AG04450 (cell line): ENCODE results near the gene ZNF385A. TPM values are rescaled to one million over a fixed set of nuclear protein-coding genes. Genes with fewer than 3 reads are reported as not detected.

ENCODE experiments used
- CTCF ChIA-PET: fragments of 300-600, 350-600 bp; formaldehyde crosslinking; extraction: SDS; loops from one replicate; lab custom pipeline; 2022; ENCODE audit warnings: antibody characterized with exemption, inconsistent platforms; lab: Charles Lee
- POLR2A ChIA-PET: fragments of 350-600 bp; formaldehyde crosslinking; extraction: SDS; loops from one replicate; lab custom pipeline; 2021; ENCODE audit warnings: antibody characterized with exemption, inconsistent platforms; lab: Yijun Ruan, JAX
- DNase-seq: peaks from one replicate; pipeline ENCODE4 v3.0.0-alpha.2; 2011; ENCODE audit warnings: low read depth, low spot score
- H3K27ac ChIP-seq: one replicate; pipeline ENCODE4 v1.5.1; 2012; ENCODE audit warnings: low read depth, low read length, control low read depth
- H3K27me3 ChIP-seq: one replicate; pipeline ENCODE4 v1.6.0; 2012; ENCODE audit warnings: low read length; ENCODE audit not compliant: control insufficient read depth, insufficient read depth
- H3K4me3 ChIP-seq: 2 replicates; pipeline ENCODE4 v1.5.1; 2011; ENCODE audit warnings: mild to moderate bottlenecking, low read depth, low read length, control low read depth
- H3K9me3 ChIP-seq: 2 replicates; pipeline ENCODE4 v1.5.1; 2012; ENCODE audit warnings: low read length; ENCODE audit not compliant: control insufficient read depth, insufficient read depth
- CTCF ChIP-seq: IDR thresholded peaks from 2 replicates; pipeline ENCODE4 v1.5.1; 2011; ENCODE audit warnings: low read depth, low read length, control low read depth, inconsistent platforms
- polyA plus RNA-seq: library from polyadenylated mRNA; depleted of rRNA; stranded (reverse); fragments of >200 nt; gene quantifications from 2 replicates; pipeline ENCODE4 v1.2.3, GENCODE V29; 2011

ZNF385A gene
- polyA plus RNA-seq, 1 experiment: 1.5 TPM

DNA sequence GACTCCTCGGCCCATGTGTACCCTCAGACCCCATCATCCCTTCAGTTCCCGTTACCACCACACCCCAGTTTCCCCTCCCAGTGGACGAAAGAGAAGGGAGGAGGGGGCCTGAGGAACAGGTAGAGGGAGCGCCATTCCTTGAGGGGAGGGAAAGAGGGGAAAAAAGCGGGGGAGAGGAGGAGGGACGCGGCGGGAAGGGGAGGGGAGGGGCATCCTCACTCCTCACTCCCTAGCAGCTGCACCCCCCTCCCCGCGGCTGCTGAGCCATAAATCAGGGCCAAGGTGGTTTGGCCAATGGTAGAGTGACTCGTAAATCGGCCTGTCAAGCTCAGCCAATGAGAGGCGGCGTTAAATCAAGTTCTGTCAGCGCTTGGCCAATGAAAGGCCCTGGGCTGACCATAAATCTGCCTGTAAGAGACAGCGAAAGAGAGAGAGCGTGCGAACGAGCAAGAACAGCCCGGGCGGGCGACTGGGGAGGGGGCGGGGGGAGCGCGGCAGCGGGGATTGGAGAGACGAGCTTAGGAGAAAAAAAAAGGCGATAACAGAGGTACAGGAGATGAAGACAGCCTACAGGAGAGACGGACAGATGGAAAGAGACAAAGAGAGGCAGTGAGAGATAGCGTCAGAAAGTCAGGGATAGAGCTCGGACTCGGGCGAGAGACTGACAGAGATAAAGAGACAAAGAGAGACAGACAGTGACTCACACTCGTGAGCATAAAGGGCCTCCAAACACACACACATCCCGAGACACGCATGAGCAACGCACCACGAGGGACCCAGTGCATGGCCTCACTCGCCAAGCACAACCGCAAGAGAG, 25.4 kb downstream of the ZNF385A start:
- no peak for TF ChIP-seq CTCF
- Histone ChIP-seq H3K27me3 (no peaks in the 10 kb centered on the region), H3K9me3 (no peaks in the 10 kb centered on the region), H3K27ac (peak overlapping the region; percentile 97), H3K4me3 (peak overlapping the region; percentile 65)
- POLR2A ChIA-PET: interaction anchor here (0.7 to 2.6 kb wide), 18 partner anchors 9 to 797 kb away, joined by 3 to 18 read pairs (median 4); partner anchors contain the start of genes CBX5, COPZ1 and HNRNPA1
- DNase-seq: peak; percentile 99
- CTCF ChIA-PET: interaction anchor here (1.1 to 7.0 kb wide), 15 partner anchors 9 to 145 kb away, joined by 3 to 48 read pairs (median 16); partner anchors contain the start of gene COPZ1

DNA sequence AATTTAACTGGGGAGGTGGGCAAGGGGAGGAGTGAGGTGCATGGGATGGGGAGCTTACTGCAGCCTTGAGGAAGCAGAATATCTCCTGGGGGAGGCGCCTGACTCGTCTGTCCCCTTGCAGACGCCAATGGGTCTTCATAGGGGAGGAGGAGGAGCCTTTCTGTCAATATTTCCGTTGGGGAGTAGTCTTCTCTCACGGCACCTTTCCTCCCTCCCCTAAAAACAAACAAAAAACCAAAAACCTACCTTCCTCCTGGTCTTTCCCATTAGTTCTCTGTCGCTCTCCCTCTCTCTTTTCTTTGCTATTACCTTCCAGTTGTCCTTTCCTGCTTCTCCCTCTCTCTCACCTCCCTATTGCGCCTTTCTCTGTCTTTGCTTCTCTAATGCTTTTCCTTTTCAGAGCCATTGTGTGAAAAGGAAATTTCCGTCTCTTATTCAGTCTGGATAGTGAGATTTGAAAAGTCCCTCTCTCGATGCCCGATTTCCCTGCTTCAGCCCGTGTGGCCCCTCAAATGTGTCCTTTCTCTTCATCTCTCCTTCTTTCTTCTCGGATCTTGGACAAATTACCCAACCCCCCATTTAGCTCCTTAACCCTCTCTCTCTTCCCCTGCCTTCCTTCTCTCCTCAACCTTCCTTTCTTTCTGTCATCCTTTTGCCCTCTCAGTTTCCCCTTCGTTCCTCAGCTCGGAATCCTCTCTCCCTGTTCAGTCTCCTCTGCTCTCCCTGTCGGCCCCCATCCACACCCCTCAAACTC, 26.2 kb downstream of the ZNF385A start:
- Histone ChIP-seq H3K27ac (peak overlapping the region; percentile 67), H3K4me3 (peak overlapping the region; percentile 65), H3K9me3 (no peaks in the 10 kb centered on the region), H3K27me3 (no peaks in the 10 kb centered on the region)
- no peak for TF ChIP-seq CTCF
- CTCF ChIA-PET: interaction anchor here (0.7 to 7.0 kb wide), 12 partner anchors 10 to 144 kb away, joined by 3 to 48 read pairs (median 18); partner anchors contain the start of gene COPZ1
- DNase-seq: no peak
- POLR2A ChIA-PET: interaction anchor here (0.5 to 2.6 kb wide), 12 partner anchors 12 to 137 kb away, joined by 3 to 18 read pairs (median 6); partner anchors contain the start of genes CBX5, COPZ1 and HNRNPA1

GRCh38 chr12:54357506-54358190, 26.9 kb downstream of the ZNF385A start:
- H3K27ac ChIP-seq: no peak overlapping the region
- no peaks in the 10 kb centered on the region for H3K27me3 ChIP-seq
- POLR2A ChIA-PET: no interaction called here
- H3K9me3 ChIP-seq: no peaks in the 10 kb centered on the region
- DNase-seq: no peak
- no peak overlapping the region for H3K4me3 ChIP-seq
- no peak for TF ChIP-seq CTCF
- CTCF ChIA-PET: interaction anchor here (2.4 to 7.0 kb wide), 9 partner anchors 11 to 143 kb away, joined by 15 to 48 read pairs (median 22); partner anchors contain the start of gene COPZ1

GRCh38 chr12:54356951-54357356, 27.6 kb downstream of the ZNF385A start:
- CTCF ChIA-PET: interaction anchor here (3.2 to 7.0 kb wide), 5 partner anchors 14 to 143 kb away, joined by 16 to 48 read pairs (median 24); partner anchors contain the start of gene COPZ1
- no peak overlapping the region for H3K4me3 ChIP-seq
- no peak for TF ChIP-seq CTCF
- no peaks in the 10 kb centered on the region for H3K9me3 ChIP-seq
- POLR2A ChIA-PET: no interaction called here
- DNase-seq: no peak
- no peak overlapping the region for H3K27ac ChIP-seq
- no peaks in the 10 kb centered on the region for H3K27me3 ChIP-seq
